Endothelial cell of umbilical vein (primary cell): ENCODE results near the gene JARID2.

Source experiments
- CTCF ChIP-seq, 2 donors: IDR thresholded peaks; 1 replicate in 1 of 2; 2 replicates in 1 of 2; pipeline ENCODE4 v1.5.1; 2011; ENCODE audit warnings: low read length in 2 of 2, mild to moderate bottlenecking in 2 of 2, moderate library complexity in 2 of 2, control low read depth in 1 of 2, inconsistent platforms in 1 of 2, low read depth in 1 of 2; ENCODE audit not compliant: insufficient read depth in 1 of 2; ENCODE audit errors: extremely low read depth in 1 of 2
- EZH2 ChIP-seq: IDR thresholded peaks from 2 replicates; pipeline ENCODE4 v1.6.1; 2012; ENCODE audit warnings: borderline replicate concordance, low read depth, mild to moderate bottlenecking, moderate library complexity, low read length, inconsistent platforms; ENCODE audit not compliant: severe bottlenecking
- POLR2A ChIP-seq: IDR thresholded peaks from 2 replicates; pipeline ENCODE4 v1.6.1; 2012; ENCODE audit warnings: low read depth, mild to moderate bottlenecking, control low read depth, low read length
- POLR2AphosphoS5 ChIP-seq: IDR thresholded peaks from 2 replicates; pipeline ENCODE4 v1.6.1; 2012; ENCODE audit warnings: low read depth, mild to moderate bottlenecking, control low read depth, low read length, moderate library complexity; ENCODE audit not compliant: insufficient read depth

GRCh38 chr6:15349379-15349778 lies 103.5 kb downstream of the JARID2 start:
- TF ChIP-seq CTCF (IDR thresholded peaks at IDR 0.05; ENCODE audit: extremely low read depth in 1 of 2, insufficient read depth in 1 of 2, low read depth in 1 of 2, low read length in 2 of 2): no peak
- no peak for TF ChIP-seq POLR2A
- TF ChIP-seq EZH2: no peak
- no peak for TF ChIP-seq POLR2AphosphoS5
